Limb (tissue), 2 donors: ENCODE measurements around the gene ERMAP.
"Not testable (repeated sequence)": the region's sequence is repeated elsewhere in the genome, so short reads cannot be mapped to it uniquely, and the experiment has no call there.

ENCODE experiments used
- DNase-seq, 2 donors: peaks; one replicate each; pipeline ENCODE4 v3.0.0-alpha.2; 2016; ENCODE audit errors: extremely low spot score in 2 of 2

ERMAP gene

DNA sequence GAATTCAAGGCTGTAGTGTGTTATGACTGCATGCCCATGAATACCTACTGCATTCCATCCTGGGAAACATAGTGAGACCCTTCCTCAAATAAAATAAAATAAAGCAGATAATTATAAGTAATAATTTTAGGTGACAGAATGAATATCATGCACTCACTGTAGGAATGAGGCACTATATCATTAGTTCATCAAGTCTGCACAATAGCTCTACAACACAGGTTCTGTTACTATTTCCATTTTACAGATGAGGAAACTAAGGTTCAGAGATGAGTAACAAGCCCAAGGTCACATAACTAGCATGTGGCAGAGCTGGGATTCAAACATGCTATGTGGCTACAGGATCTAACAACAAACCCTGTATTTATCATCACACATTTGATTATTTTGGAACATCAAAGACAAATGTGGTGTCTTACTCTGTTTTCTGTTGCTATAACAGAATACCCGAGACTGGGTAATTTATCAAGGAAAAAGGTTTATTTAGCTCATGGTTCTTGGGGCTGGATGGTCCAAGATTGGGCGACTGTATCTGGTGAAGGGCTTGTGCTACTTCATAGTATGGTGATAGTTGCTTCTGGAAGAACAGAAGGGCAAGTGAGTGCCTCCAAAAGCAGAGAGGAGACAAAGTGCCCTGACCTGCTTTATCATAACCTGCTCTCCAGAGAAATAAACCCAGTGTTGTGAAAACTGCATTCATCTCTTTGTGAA is 24.7 kb downstream of the ERMAP start:
- DNase-seq = no peak

DNA sequence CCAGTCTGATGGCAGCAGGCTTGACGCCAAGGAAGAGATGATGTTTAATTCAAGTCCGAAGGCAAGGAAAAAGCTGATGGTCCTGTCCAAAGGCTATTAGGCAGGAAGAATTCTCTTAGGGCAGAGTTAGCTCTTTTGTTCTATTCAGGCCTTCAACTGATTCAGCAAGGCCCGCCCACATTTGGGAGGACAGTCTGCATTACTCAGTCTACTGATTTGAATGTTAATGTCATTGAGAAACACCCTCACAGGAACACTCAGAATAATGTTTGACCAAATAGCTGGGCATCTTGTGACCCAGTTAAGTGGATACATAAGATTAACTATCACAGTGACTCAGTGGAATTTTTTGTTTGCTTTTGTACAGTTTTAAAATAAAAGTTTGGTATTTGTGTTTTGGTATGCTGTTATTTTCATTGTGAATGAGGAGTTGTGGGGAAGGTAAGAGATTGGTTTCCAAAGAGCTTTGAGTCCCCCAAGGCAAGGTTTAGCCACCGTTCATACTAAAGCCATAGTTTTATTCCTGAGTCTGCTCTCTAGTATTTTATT is 27.7 kb downstream of the ERMAP start:
- DNase-seq = no peak

DNA sequence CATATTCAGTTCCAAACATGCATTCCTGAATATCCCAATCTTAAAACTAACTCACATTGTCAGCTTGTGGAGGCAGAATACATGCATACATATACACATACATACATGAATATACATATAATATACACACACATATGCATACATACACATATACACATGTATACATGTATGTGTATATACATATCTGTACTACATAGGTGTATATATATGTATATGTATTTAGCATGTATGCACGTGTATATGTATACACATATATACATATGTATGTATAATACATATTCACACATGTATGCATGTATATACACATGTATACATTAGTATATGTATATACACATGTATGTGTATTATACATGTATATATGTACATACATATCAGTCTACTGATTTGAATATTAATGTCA is 28.3 kb downstream of the ERMAP start:
- DNase-seq = no peak

DNA sequence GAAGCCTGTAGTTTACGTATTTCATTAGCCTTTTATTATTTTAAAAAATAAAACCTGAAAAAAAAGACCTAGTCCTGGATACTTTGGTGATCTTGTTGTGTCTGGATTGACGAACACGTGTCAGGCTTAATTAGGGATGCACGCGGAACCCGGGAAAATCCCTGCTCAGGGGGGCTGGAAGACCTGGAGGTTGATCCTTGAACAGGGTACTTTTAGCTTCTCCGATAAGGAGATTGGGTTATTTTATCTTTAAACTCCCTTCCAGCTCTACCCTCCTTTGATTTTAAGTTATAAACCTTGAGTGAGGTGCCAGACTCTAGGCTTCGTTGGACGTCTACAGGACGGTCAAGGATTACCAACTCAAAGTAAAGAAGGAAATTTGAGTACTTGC is 28.9 kb downstream of the ERMAP start:
- DNase-seq = no peak

DNA sequence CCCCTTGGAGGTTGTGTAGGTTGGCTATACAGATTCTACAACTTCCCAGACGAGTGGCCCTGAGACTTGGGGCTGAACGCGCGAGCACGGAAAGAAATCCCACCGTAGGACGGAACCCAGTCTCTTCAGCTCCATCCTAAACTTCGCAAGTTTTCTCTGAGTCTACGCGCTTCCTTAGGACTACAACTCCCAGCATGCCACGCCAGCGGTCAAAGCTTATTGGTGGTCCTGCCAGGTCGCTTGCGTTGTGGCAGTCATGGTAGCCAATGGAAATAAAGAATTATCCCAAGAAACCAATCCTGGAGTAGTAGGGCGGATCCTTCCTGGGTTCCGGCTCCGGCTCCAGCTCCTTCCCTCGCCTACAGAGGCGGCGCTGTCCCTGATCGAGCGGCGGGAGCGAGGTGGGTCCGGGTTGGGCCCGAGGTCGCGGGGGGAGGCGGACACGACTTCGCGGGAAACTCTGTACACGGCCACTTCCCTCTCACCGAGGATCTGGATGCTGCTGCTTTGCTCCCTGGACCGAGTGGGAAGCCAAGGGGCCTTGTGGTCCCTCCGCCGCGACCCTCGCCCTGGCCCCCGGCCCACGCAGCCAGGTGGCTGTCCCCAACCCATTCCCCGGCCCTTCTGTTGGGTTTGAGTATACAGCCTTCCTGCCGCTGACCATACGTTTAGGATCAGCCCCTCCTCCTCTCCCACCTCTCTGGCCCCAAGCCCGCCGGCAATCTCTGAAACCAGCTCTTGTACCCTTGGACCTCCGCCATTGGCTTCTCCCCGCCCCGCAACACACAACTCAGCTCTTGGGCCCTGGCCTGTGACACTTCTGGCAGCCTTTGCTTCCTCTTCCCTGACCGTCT is 29.6 kb downstream of the ERMAP start, which contains the start of gene ZNF691:
TSS of gene ZNF691 (plus strand) at position 357 of the 854 bp plus-strand sequence. CDS start 3,046 bp downstream, outside the sequence.
- peak; percentile 90 to 98 for DNase-seq

DNA sequence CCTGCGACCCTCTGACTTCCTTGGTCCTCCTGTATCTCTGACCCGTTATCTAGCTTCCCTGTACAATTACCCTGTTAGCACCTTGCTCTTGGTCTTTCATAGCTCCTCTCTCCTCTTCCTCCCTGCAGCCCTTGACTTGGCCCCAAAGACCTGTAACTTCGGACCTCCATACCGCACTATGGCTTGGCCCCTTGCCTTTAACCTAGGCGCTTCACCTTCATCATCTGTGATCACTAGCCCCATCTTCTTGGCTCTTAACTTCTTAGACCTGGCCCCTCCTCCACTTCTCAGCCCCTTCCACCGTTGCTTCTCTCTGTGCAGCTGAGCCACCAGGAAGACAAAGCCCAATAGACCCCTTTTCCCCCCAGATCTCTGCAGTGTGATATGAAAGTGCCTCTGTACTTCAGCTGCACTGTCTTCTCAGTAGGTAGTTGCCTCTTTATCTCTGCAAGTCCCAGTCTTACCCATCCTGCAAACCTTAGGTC is 30.2 kb downstream of the ERMAP start:
- no peak for DNase-seq

DNA sequence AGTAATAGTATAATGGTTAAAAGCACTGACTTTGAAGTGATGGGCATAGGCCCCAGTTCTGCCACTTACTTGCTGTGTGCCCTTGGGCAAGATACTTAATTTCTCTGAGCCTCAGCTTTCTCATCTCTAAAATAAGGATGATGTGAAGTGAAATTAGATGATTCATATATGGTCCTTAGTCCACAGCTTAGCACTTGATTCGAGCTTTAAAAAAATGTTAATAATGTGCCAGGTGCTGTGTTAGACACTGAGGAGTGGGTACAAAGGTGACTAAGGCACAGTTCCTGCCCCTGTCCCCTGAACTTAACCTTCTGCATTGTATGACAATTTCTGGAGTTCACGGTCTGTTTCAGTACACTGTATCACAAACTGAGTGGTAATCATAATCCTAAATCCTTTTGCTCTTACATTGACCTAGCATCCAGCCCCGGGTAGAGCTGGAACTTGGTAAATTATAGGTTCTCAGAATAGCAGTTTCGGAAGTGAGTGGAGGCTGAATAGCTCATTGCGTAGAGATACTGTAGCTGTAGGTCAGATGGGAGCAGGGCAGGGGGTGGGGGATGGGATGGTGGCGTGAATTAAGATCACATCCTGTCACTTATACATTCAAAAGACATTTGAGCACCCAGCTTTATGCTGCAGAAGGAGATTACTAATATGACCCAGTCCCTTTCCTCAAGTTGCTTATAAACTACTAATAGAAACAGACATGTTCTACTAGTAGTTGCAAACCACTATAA is 31.0 kb downstream of the ERMAP start:
- DNase-seq = no peak

DNA sequence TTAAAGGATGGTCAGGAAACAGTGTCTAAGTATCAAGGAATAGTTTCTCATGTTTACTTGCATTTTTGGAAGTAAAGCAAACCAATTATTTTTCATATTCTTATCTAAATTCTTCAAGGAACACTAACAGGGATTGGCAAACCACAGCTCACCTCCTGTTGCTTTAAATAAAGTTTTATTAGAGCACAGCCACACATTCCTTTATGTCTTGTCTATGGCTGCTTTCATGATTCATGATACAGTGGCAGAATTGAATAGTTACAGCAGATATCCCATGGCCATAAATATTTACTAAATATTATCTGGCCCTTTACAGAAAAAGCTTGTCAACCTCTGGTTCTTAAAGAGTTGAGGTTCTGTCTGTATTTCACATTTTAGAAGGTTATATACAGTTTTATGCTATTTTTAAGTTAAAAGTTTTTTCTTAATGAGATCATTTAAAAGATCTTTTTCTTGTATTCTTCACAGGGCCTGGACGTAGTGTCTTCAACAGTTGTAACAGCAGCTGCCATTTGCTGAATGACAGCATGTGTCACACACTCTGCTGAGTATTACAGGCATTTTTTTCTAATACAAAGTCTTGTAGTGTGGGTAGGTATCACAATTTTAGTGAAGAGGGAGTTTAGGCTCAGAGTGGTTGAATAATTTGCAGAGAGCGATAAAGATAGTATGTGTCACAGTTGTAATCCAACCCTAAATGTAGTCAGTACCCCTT is 32.1 kb downstream of the ERMAP start:
- DNase-seq = no peak

DNA sequence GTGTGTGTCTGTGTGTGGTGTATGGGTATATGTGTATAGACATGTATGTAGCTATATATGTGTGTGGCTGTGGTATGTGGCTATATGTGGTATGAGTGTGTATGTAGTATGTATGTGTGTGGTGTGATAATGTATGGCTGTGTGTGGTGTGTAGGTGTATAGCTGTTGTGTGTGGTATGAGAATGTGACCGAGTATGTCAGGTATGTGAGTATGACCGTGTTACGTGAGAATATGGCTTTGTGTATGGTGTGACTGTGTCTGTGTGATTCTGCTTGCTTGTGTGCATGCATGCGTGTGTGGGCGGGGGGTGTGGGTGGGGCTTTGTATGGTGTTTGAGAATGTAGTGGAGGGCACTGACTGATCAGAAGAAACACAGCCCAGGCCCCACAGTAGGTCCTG is 33.0 kb downstream of the ERMAP start:
- DNase-seq = no peak

DNA sequence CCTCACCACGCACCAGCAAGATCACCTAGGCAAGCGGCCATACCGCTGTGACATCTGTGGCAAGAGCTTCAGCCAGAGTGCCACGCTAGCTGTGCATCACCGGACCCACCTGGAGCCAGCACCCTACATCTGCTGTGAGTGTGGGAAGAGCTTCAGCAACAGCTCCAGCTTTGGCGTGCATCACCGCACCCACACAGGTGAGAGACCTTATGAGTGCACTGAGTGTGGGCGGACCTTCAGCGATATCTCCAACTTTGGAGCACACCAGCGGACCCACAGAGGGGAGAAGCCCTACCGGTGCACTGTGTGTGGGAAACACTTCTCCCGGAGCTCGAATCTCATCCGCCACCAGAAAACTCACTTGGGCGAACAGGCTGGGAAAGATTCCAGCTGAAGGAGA is 34.5 kb downstream of the ERMAP start:
- no peak for DNase-seq

DNA sequence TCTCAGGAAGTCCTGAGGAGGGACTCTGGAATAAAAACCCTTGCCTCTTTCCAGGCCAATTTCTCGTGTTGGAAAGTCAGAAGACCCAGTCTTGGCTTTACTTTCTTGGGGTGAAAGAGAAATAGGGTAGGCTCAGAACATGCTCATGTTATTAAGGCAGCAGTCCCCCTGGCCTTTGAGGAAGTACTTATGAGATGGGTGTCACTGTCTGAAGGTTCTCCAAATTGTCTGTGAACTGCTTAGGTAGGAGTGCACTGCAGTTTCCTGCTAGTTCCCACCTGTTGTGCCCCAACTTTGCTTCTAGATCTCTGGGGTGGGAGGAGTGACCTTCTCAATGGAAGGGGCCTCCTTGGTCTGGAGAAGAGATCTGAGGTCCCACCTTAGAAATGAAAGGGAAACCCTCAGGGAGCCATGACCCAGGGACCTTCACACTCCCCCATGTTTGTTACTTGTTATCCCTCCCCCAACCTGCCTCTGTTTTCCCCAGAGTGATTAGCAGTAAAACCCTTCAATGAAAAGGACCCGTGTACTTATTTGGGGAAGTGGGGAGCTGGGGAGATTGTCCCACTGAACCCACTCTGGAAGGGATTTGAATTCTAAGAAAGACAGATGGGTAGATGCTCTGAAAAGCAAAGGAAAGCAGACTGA is 35.2 kb downstream of the ERMAP start:
- DNase-seq = no peak

DNA sequence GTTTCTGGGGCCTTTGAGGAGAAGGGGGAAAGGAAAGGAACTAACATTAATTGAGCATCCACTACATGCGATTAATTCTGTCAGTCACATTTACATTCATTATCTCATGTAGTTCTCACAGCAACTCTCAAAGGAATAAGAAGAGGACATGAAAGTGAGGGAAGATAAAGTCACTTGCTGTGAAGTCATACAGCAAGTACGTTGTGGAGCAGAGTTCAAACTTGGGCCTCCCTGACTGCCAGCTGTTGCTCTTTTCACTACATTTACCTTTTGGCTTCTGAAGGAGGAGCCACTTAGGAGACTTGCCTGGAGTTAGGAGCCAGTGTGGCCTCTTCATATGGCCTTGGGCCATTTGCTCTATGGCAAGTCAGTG is 35.7 kb downstream of the ERMAP start:
- no peak for DNase-seq

DNA sequence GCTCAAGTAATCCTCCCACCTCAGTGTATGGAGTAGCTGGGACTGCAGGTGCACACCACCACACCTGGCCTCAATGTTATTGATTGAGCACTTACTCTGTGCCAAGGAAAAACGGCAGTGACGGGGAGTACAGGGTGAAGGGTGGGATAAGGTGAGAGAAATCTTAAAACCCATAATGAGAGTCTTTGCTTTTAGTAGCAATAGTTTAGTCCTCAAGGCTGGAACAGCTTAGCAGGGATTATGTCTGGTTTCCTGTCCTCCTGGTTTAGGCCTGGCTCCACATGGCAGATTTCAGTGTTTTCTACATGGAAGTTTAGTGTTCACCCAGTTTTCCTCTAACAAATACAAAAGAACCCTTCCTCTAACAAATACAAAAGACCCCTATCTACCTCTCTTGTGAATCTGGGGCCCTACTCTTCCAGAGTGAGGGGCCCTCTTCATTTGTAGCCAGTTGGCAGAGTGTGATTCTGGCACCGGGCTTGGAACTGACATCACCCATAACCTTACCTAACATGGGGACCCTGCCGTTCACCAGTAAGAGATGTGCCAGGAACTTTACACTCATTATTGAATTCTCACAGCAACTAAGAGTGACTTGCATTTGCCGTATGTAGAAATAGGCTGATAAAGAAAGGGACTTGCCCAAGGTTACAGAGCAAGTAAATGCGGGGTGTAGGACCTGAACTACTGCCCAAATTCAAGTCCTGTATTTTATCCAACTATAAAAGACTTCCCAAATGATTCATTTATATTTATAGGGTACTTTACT is 36.4 kb downstream of the ERMAP start:
- no peak for DNase-seq

DNA sequence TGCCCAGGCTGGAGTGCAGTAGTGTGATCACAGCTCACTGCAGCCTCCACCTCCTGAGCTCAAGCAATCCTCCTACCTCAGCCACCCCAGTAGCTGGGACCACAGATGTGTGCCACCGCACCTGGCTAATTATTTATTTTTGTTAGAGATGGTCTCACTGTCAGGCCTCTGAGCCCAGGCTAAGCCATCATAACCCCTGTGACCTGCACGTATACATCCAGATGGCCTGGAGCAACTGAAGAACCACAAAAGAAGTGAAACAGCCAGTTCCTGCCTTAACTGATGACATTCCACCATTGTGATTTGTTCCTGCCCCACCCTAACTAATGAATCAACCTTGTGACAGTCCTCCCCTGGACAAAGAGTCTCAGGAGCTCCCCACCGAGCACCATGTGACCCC is 39.6 kb downstream of the ERMAP start:
- DNase-seq = not testable (repeated sequence)

DNA sequence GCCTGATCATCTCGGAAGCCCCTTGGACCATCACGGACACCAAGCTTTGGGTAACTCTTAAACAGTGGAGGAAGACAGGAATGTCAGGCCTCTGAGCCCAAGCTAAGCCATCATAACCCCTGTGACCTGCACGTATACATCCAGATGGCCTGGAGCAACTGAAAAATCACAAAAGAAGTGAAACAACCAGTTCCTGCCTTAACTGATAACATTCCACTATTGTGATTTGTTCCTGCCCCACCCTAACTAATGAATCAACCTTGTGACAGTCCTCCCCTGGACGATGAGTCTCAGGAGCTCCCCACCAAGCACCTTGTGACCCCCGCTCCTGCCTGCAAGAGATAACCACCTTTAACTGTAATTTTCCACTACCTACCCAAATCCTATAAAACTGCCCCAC is 42.4 kb downstream of the ERMAP start:
- not testable (repeated sequence) for DNase-seq

DNA sequence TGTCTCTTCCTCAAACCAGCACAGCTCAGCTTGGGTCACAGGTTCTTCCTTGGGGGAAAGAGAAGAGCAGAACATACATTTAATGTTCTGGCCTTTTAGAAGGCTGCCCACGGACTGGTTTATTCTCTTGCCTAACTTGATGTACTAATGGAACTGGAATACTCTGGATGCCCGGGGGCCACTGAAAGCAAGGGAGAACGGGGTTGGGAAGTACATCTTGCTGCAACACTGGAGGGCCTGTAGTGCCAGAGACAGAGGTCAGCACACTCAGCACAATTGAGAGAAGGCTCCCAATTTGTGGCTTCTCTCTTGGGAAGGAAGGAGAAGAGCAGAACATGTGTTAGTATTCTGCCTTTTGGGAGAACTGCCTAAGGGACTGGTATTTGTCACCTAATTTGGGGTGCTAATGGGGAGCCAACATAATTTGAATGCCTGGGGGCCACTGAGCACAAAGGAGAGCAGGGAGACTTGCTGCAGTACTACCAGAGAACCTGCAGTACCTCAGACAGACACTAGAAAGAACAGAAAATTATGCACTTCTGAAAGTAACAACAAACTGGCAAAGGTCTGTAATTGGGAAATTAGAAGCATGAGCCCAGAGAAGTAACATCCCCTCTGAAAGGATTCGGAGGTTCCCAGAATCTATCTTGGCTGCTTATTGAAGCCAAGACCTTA is 43.6 kb downstream of the ERMAP start:
- no peak for DNase-seq

DNA sequence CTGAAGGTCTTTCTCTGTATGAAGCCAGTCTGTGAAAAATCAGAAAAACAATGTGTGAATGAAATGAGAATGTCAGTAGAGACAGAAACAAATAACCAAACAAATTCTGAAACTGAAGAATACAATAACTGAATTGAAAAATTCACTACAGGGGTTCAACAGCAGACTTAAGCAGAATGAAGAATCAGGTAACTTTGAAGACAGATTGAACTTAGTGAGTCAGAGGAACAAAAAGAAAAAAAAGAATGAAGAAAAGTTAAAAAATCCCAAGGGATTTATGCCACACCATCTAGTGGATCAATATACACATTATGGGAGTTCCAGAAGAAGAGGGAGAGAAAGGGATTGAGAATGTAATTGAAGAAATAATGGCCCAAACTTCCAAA is 44.1 kb downstream of the ERMAP start:
- no peak for DNase-seq

DNA sequence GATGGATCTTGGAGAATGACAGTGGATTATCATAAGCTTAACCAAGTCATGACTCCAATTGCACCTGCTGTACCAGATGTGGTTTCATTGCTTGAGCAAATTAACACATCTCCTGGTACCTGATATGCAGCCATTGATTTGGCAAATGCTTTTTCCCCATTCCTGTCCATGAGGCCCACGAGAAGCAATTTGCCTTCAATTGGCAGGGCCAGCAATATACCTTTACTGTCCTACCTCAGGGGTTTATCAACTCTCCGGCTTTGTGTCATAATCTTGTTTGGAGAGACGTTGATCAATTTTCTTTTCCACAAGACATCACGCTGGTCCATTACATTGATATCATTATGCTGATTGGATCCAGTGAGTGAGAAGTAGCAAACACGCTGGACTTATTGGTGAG is 49.6 kb downstream of the ERMAP start:
- no peak for DNase-seq

DNA sequence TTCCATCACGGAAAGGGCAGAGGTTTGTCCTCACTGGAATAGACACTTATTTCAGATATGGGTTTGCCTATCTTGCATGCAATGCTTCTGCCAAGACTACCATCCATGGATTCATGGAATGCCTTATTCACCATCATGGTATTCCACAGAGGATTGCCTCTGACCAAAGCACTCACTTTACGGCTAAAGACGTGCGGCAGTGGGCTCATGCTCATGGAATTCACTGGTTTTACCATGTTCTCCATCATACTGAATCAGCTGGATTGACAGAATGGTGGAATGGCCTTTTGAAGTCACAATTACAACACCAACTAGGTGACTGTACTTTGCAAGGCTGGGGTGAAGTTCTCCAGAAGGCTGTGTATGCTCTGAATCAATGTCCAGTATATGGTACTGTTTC is 51.5 kb downstream of the ERMAP start:
- not testable (repeated sequence) for DNase-seq
